H1 (cell line): ENCODE results near the gene REPIN1. TPM values are rescaled to one million over a fixed set of nuclear protein-coding genes. Genes with fewer than 3 reads are reported as not detected.

ENCODE experiments used
- CTCF ChIA-PET: fragments of 300-600 bp; sonication (Branson Sonifier 250); formaldehyde crosslinking; loops from one replicate; lab custom pipeline; 2021; ENCODE audit not compliant: partially characterized antibody; lab: Charles Lee
- POLR2A ChIA-PET: fragments of 300-600 bp; sonication (Branson Sonifier 250); formaldehyde crosslinking; loops from one replicate; lab custom pipeline; 2021; ENCODE audit warnings: inconsistent platforms; ENCODE audit not compliant: partially characterized antibody; lab: Charles Lee
- DNase-seq, 2 experiments: peaks; one replicate each; pipeline versions ENCODE4 v3.0.0 to v3.0.0-alpha.2; 2010 to 2022; ENCODE audit warnings: low spot score in 2 of 2, low read depth in 1 of 2, mixed read lengths in 1 of 2
- FAIRE-seq: peaks from 2 replicates; lab custom pipeline; 2011; peaks lifted over from hg19 to GRCh38; lab: Jason Lieb, UNC
- H2AFZ ChIP-seq: 2 replicates; pipeline ENCODE4 v1.8.1; 2012; ENCODE audit warnings: low read length, inconsistent platforms
- H2AK5ac ChIP-seq: 2 replicates; pipeline ENCODE4 v1.6.1; 2013; ENCODE audit warnings: low read depth, low read length
- H2BK120ac ChIP-seq: replicated peaks from 2 replicates; pipeline ENCODE3; 2013; ENCODE audit warnings: low read depth, low read length, inconsistent platforms
- H2BK12ac ChIP-seq: 2 replicates; pipeline ENCODE4 v1.6.1; 2013; ENCODE audit warnings: low read depth, low read length
- H2BK15ac ChIP-seq: 2 replicates; pipeline ENCODE4 v1.6.1; 2013; ENCODE audit warnings: low read length
- H2BK20ac ChIP-seq: 2 replicates; pipeline ENCODE4 v1.6.1; 2013; ENCODE audit warnings: low read length
- H2BK5ac ChIP-seq: 2 replicates; pipeline ENCODE4 v1.6.1; 2013; ENCODE audit warnings: low read depth, low read length
- H3K14ac ChIP-seq: 2 replicates; pipeline ENCODE4 v1.6.1; 2013; ENCODE audit warnings: inconsistent platforms; ENCODE audit not compliant: insufficient read length
- H3K18ac ChIP-seq: 2 replicates; pipeline ENCODE4 v1.6.1; 2013; ENCODE audit warnings: low read length; ENCODE audit errors: extremely low read depth
- H3K23ac ChIP-seq: 2 replicates; pipeline ENCODE4 v1.6.1; 2013; ENCODE audit warnings: inconsistent platforms; ENCODE audit not compliant: insufficient read length
- H3K23me2 ChIP-seq: 2 replicates; pipeline ENCODE4 v1.6.1; 2013; ENCODE audit warnings: low read depth, low read length
- H3K27ac ChIP-seq: 2 replicates; pipeline ENCODE4 v1.6.1; 2011; ENCODE audit warnings: low read depth, low read length, inconsistent platforms
- H3K27me3 ChIP-seq, 4 experiments: replicated peaks in 1 of 4; 1 replicate in 1 of 4; 2 replicates in 3 of 4; pipeline versions ENCODE4 v1.6.1 to v1.8.1; 2011 to 2013; ENCODE audit warnings: low read length in 3 of 4, mild to moderate bottlenecking in 3 of 4, inconsistent platforms in 2 of 4, mixed read lengths in 2 of 4, moderate library complexity in 1 of 4; ENCODE audit not compliant: control insufficient read depth in 3 of 4, insufficient read depth in 3 of 4; ENCODE audit errors: extremely low read depth in 1 of 4
- H3K36me3 ChIP-seq, 4 experiments: 2 replicates each; pipeline versions ENCODE4 v1.6.1 to v1.8.1; 2011 to 2013; ENCODE audit warnings: mild to moderate bottlenecking in 4 of 4, low read length in 3 of 4, moderate library complexity in 2 of 4, control low read depth in 1 of 4, inconsistent platforms in 1 of 4; ENCODE audit not compliant: insufficient read depth in 4 of 4, control insufficient read depth in 2 of 4
- H3K4ac ChIP-seq: replicated peaks from 2 replicates; pipeline ENCODE3; 2013; ENCODE audit warnings: low read length, low read depth, mixed read lengths, inconsistent platforms; ENCODE audit not compliant: insufficient read length
- H3K4me1 ChIP-seq, 4 experiments: replicated peaks in 1 of 4; 1 replicate in 1 of 4; 2 replicates in 3 of 4; pipeline versions ENCODE4 v1.6.1 to v1.8.1; 2011 to 2013; ENCODE audit warnings: low read length in 3 of 4, inconsistent platforms in 2 of 4, mixed read lengths in 1 of 4; ENCODE audit not compliant: insufficient read depth in 4 of 4, control insufficient read depth in 3 of 4
- H3K4me2 ChIP-seq, 2 experiments: 2 replicates each; pipeline versions ENCODE4 v1.6.1 to v1.8.1; 2011 to 2013; ENCODE audit warnings: low read depth in 2 of 2, low read length in 2 of 2, control low read depth in 1 of 2, inconsistent platforms in 1 of 2, mild to moderate bottlenecking in 1 of 2; ENCODE audit not compliant: insufficient read depth in 1 of 2
- H3K4me3 ChIP-seq, 4 experiments: fragments of 200-600, 300-600 bp in 1 of 4; sonication (generic), shearing (Covaris generic), sonication (Bioruptor Twin) in 1 of 4; 2 replicates each; pipeline versions ENCODE4 v1.5.1 to v1.8.1; 2011 to 2016; ENCODE audit warnings: low read length in 4 of 4, low read depth in 3 of 4, control low read depth in 2 of 4, inconsistent platforms in 2 of 4, mild to moderate bottlenecking in 2 of 4, mixed read lengths in 1 of 4, moderate library complexity in 1 of 4; ENCODE audit not compliant: insufficient read depth in 2 of 4; ENCODE audit errors: extremely low read depth in 1 of 4
- H3K56ac ChIP-seq: replicated peaks from 2 replicates; pipeline ENCODE3; 2013; ENCODE audit warnings: low read depth, mild to moderate bottlenecking, mixed read lengths, low read length, inconsistent platforms; ENCODE audit not compliant: insufficient read length
- H3K79me1 ChIP-seq: 2 replicates; pipeline ENCODE4 v1.6.1; 2013; ENCODE audit warnings: low read depth, low read length, control low read depth
- H3K79me2 ChIP-seq, 2 experiments: 2 replicates each; pipeline versions ENCODE4 v1.6.1 to v1.8.1; 2012 to 2013; ENCODE audit warnings: low read length in 2 of 2, mild to moderate bottlenecking in 2 of 2, inconsistent platforms in 1 of 2; ENCODE audit not compliant: insufficient read depth in 2 of 2, control insufficient read depth in 1 of 2
- H3K9ac ChIP-seq, 4 experiments: replicated peaks in 1 of 4; 1 replicate in 1 of 4; 2 replicates in 3 of 4; pipeline versions ENCODE4 v1.6.1 to v1.8.1; 2011 to 2013; ENCODE audit warnings: low read depth in 3 of 4, low read length in 3 of 4, control low read depth in 2 of 4, mild to moderate bottlenecking in 2 of 4, moderate library complexity in 2 of 4, inconsistent platforms in 1 of 4; ENCODE audit errors: extremely low read depth in 1 of 4
- H3K9me3 ChIP-seq, 2 experiments: 2 replicates each; pipeline versions ENCODE4 v1.6.1 to v1.8.1; 2012 to 2013; ENCODE audit warnings: mild to moderate bottlenecking in 2 of 2, moderate library complexity in 2 of 2, control low read depth in 1 of 2, inconsistent platforms in 1 of 2, low read depth in 1 of 2, low read length in 1 of 2, mixed read lengths in 1 of 2; ENCODE audit not compliant: insufficient read depth in 2 of 2
- H4K20me1 ChIP-seq, 2 experiments: replicated peaks in 1 of 2; 2 replicates each; pipeline versions ENCODE3 to v1.8.1; 2011 to 2013; ENCODE audit warnings: inconsistent platforms in 2 of 2, low read length in 2 of 2, mild to moderate bottlenecking in 1 of 2; ENCODE audit not compliant: insufficient read depth in 2 of 2, control insufficient read depth in 1 of 2
- H4K5ac ChIP-seq: 2 replicates; pipeline ENCODE4 v1.6.1; 2013; ENCODE audit warnings: low read length, low read depth, mixed read lengths, inconsistent platforms; ENCODE audit not compliant: insufficient read length
- H4K8ac ChIP-seq: 2 replicates; pipeline ENCODE4 v1.8.0; 2013; ENCODE audit warnings: mild to moderate bottlenecking, moderate library complexity, low read length, inconsistent platforms; ENCODE audit not compliant: insufficient read depth; ENCODE audit errors: extremely low read depth
- H4K91ac ChIP-seq: replicated peaks from 2 replicates; pipeline ENCODE3; 2013; ENCODE audit warnings: low read length, mixed read lengths, inconsistent platforms; ENCODE audit not compliant: insufficient read length
- CEBPB ChIP-seq: IDR thresholded peaks from 2 replicates; pipeline ENCODE4 v1.6.1; 2012; ENCODE audit warnings: low read depth, low read length
- CHD2 ChIP-seq: IDR thresholded peaks from 2 replicates; pipeline ENCODE4 v1.6.1; 2012; ENCODE audit warnings: low read length, improper control_type of control experiment
- CREB1 ChIP-seq: IDR thresholded peaks from 2 replicates; pipeline ENCODE4 v1.6.1; 2012; ENCODE audit warnings: inconsistent platforms
- EP300 ChIP-seq, 2 experiments: IDR thresholded peaks; 1 replicate in 1 of 2; 2 replicates in 1 of 2; pipeline ENCODE4 v1.6.1; 2011 to 2012; ENCODE audit warnings: low read depth in 2 of 2, low read length in 2 of 2, mild to moderate bottlenecking in 2 of 2, borderline replicate concordance in 1 of 2, inconsistent platforms in 1 of 2, moderate library complexity in 1 of 2
- FOSL1 ChIP-seq: IDR thresholded peaks from 2 replicates; pipeline ENCODE4 v1.6.1; 2011; ENCODE audit warnings: mild to moderate bottlenecking, low read depth, low read length, moderate library complexity; ENCODE audit not compliant: insufficient read depth
- KDM5A ChIP-seq: fragments of 200-600 bp; IDR thresholded peaks from 2 replicates; pipeline ENCODE4 v1.7.1; 2012; ENCODE audit warnings: mild to moderate bottlenecking, low read length, inconsistent platforms, mixed read lengths
- MAX ChIP-seq: IDR thresholded peaks from 2 replicates; pipeline ENCODE4 v1.6.1; 2012; ENCODE audit warnings: inconsistent platforms
- POLR2AphosphoS5 ChIP-seq: IDR thresholded peaks from 2 replicates; pipeline ENCODE4 v1.6.1; 2011; ENCODE audit warnings: low read depth, low read length
- RBBP5 ChIP-seq: IDR thresholded peaks from 2 replicates; pipeline ENCODE4 v1.7.1; 2012; ENCODE audit warnings: low read depth, mild to moderate bottlenecking, inconsistent platforms, low read length, moderate library complexity, borderline replicate concordance
- RXRA ChIP-seq: IDR thresholded peaks from 2 replicates; pipeline ENCODE4 v1.6.1; 2011; ENCODE audit warnings: low read depth, mild to moderate bottlenecking, low read length, moderate library complexity; ENCODE audit not compliant: insufficient read depth
- SP1 ChIP-seq: IDR thresholded peaks from 2 replicates; pipeline ENCODE4 v1.6.1; 2011; ENCODE audit warnings: low read depth, low read length
- SP2 ChIP-seq: IDR thresholded peaks from 2 replicates; pipeline ENCODE4 v1.6.1; 2012; ENCODE audit warnings: mild to moderate bottlenecking, low read length, inconsistent platforms
- YY1 ChIP-seq: IDR thresholded peaks from 2 replicates; pipeline ENCODE4 v1.6.1; 2011; ENCODE audit warnings: low read depth, mild to moderate bottlenecking, low read length
- WGBS, 2 experiments: shearing (Covaris generic) in 1 of 2; methylation state at CpG; one replicate each; pipeline versions ENCODE4 v1.1.6 to v1.1.7; 2013 to 2015; ENCODE audit warnings: low lambda C conversion rate in 2 of 2, mixed read lengths in 2 of 2, inconsistent platforms in 1 of 2, low coverage in 1 of 2, missing lambda C conversion rate in 1 of 2; ENCODE audit not compliant: insufficient replicate concordance in 2 of 2, insufficient coverage in 1 of 2, insufficient read length in 1 of 2; ENCODE audit errors: extremely low coverage in 1 of 2, missing lambda C conversion rate in 1 of 2; 5-methylcytosine and 5-hydroxymethylcytosine counted together
- polyA plus RNA-seq, 7 experiments: library from polyadenylated mRNA; depleted of rRNA in 3 of 7; stranded (reverse) in 5 of 7; unstranded in 2 of 7; fragments of >200 nt in 5 of 7; fragments of 200-250 nt in 2 of 7; gene quantifications; 1 replicate in 5 of 7; 2 replicates in 1 of 7; 4 replicates in 1 of 7; pipeline versions ENCODE4 v1.2.1 to v1.2.3, GENCODE V29; 2011 to 2013; ENCODE audit warnings: missing spikeins in 2 of 7, mixed read lengths in 2 of 7
- total RNA-seq: library from RNA; stranded (reverse); fragmentation: NEBNext Ultra II Directional; extraction: Animal tissue kit (Norgen Biotek cat#: 25700); gene quantifications from 2 replicates; pipeline ENCODE4 v1.2.1, GENCODE V29; 2021

Gene REPIN1
- total and polyA plus RNA-seq, 2 of the 8 experiments (the other 6 are each of a cell fraction or from before 2014, with no cell fraction given): 98.6 to 125 TPM

GRCh38 chr7:150334108-150334507 lies 34.5 kb upstream of the REPIN1 start:
- FAIRE-seq: no peak
- Histone ChIP-seq H4K5ac (no peak overlapping the region), H4K20me1 (peaks cover 3 to 13% of the 10 kb centered on the region in 2 experiments), H2BK15ac (peak overlapping the region; percentile 53; the same call in 1 of the 2 replicates), H2BK20ac (0 out of 2 replicates have a peak overlapping the region, but pooled peaks have one; percentile 61), H2AK5ac (peak overlapping the region; percentile 95), H2BK5ac (peak overlapping the region; percentile 52; the same call in 1 of the 2 replicates), H3K36me3 (peaks cover 2 to 22% (median 11%) of the 10 kb centered on the region in 4 experiments; a peak in 6 of 8 replicates), H3K79me2 (peaks cover 0 to 8% of the 10 kb centered on the region in 2 experiments; a peak in 2 of 4 replicates), H2AFZ (no peak overlapping the region), H3K4me2 (no peak overlapping the region), H3K18ac (peak overlapping the region; percentile 24; the same call in 1 of the 2 replicates), H3K27ac (no peak overlapping the region), H3K4me3 (no peak overlapping the region), H3K23me2 (no peaks in the 10 kb centered on the region), H3K4me1 (peaks cover 15 to 56% (median 34%) of the 10 kb centered on the region in 4 experiments), H3K14ac (no peak overlapping the region), H3K23ac (no peak overlapping the region), H4K91ac (peak overlapping the region; percentile 29), H2BK12ac (peak overlapping the region; percentile 94), H2BK120ac (no peak overlapping the region), H3K9ac (no peak overlapping the region), H3K9me3 (no peaks in the 10 kb centered on the region), H3K4ac (no peak overlapping the region), H4K8ac (peak overlapping the region; percentile 28), H3K79me1 (peaks cover 6% of the 10 kb centered on the region), H3K27me3 (0 out of 7 replicates have a peak, but pooled peaks cover 0 to 2% (median 0%) of the 10 kb centered on the region in 4 experiments), H3K56ac (no peak overlapping the region)
- 95% methylated on average over 8 of the region's 8 CpGs; no CpG with 5 or more reads in 1 of the 2 experiments for WGBS, 2 experiments
- TF ChIP-seq CREB1 (no peak), CHD2 (no peak), RXRA (no peak), POLR2AphosphoS5 (no peak), KDM5A (no peak), FOSL1 (no peak), RBBP5 (no peak), MAX (no peak), SP1 (no peak), CEBPB (no peak), SP2 (no peak), YY1 (no peak), EP300 (IDR thresholded peaks at IDR 0.05; ENCODE audit: borderline replicate concordance in 1 of 2, low read depth in 2 of 2, low read length in 2 of 2) (no peak)
- CTCF ChIA-PET: interaction anchor here (1.0 to 2.2 kb wide), 3 partner anchors 22 to 46 kb away, joined by 3 to 10 read pairs (median 3); no protein-coding TSS in a partner anchor
- no peak for DNase-seq
- POLR2A ChIA-PET: interaction anchor here (1.2 to 7.6 kb wide), 8 partner anchors 9 to 77 kb away, joined by 4 to 76 read pairs (median 6); partner anchors contain the start of genes ACTR3C, LRRC61 and REPIN1
